Right atrium auricular region (tissue), 2 donors: ENCODE data around the gene MPPED2. TPM values are rescaled to one million over a fixed set of nuclear protein-coding genes. Genes with fewer than 3 reads are reported as not detected.

ENCODE experiments used
- DNase-seq: peaks from one replicate; pipeline ENCODE4 v3.0.0-alpha.2; 2019; ENCODE audit warnings: low spot score
- H3K27ac ChIP-seq, 2 donors: fragments of 200-600 bp; sonication (generic); 1 replicate in 1 of 2; 2 replicates in 1 of 2; pipeline ENCODE4 v1.5.1; 2016 to 2019
- H3K27me3 ChIP-seq, 2 donors: fragments of 200-600 bp; sonication (generic); one replicate each; pipeline versions ENCODE4 v1.5.1 to v1.6.0; 2017 to 2019
- H3K36me3 ChIP-seq: fragments of 200-600 bp; sonication (generic); one replicate; pipeline ENCODE4 v1.5.1; 2016
- H3K4me1 ChIP-seq, 2 donors: fragments of 200-600 bp; sonication (generic); one replicate each; pipeline versions ENCODE4 v1.5.1 to v1.6.0; 2017 to 2019
- H3K4me3 ChIP-seq, 2 donors: fragments of 200-600 bp; sonication (generic); 1 replicate in 1 of 2; 2 replicates in 1 of 2; pipeline ENCODE4 v1.5.1; 2017 to 2019; ENCODE audit warnings: mild to moderate bottlenecking in 1 of 2, moderate library complexity in 1 of 2
- H3K9me3 ChIP-seq, 2 donors: fragments of 200-600 bp; sonication (generic); one replicate each; pipeline ENCODE4 v1.5.1; 2019
- CTCF ChIP-seq, 2 donors: fragments of 200-600 bp; sonication (generic); IDR thresholded peaks; one replicate each; pipeline ENCODE4 v1.5.1; 2019; ENCODE audit warnings: antibody characterized with exemption in 2 of 2
- total RNA-seq, 2 donors: library from RNA; depleted of rRNA; stranded (reverse); fragments of >200 nt; gene quantifications; one replicate each; pipeline ENCODE4 v1.1.0, GENCODE V29; 2016

The MPPED2 gene
- total RNA-seq, 2 donors from 2014 or later, result 1.1 to 1.6 TPM

DNA sequence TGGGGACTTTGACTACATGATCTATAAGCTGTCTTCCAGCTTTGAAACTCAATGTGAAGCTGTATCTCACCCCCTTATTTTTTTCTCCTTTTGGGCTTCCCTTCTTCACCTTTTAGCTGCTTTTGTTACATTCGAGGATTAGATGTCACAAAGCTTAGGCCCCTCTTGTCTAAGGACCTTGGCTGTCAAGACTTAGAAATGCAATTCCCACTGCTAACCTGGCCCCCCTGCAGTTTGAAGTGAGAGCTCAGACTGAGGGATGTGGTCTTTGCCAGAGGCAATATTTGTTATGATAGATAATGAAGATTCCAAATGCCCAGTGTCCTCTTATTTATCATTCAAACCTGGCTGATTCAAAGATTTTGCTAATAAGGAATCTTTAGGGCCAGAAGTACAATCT is 135.0 kb downstream of the MPPED2 start:
- no peaks in the 10 kb centered on the region for H3K27me3 ChIP-seq
- no peaks in the 10 kb centered on the region for H3K36me3 ChIP-seq
- no peak for TF ChIP-seq CTCF (IDR thresholded peaks at IDR 0.05)
- no peak for DNase-seq
- peaks cover 0 to 25% of the 10 kb centered on the region in 2 donors for H3K4me1 ChIP-seq
- no peak overlapping the region for H3K27ac ChIP-seq
- no peak overlapping the region for H3K4me3 ChIP-seq
- no peaks in the 10 kb centered on the region for H3K9me3 ChIP-seq

DNA sequence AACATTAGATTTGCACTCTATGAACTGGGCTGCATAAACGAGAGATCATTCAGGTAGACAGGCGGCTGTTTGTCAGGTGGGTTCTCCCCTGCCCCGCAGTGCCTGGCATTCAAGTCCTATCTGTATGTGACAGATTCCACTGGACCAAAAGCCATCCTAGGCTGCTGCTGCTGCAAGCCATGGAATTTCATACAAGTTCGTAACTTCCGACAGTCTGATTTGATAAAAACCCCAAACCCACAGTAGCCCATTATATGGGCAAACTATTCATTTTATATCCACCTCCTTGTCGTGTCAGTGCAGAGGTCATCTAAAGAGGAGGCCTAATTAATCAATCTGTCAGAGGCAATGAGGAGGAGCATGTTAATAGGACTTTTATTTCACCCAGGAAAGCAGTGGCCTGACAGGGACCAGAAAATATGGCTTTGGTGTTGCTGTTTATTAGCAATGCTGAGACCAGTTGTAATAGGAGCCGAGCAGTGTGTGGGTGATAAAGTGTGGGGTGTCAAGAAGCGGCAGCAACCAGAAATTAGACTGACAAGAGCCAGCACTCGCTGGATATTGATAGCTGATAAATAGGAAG is 139.0 kb downstream of the MPPED2 start:
- Histone ChIP-seq H3K4me1 (peaks cover 0 to 7% of the 10 kb centered on the region in 2 donors), H3K27me3 (no peaks in the 10 kb centered on the region), H3K4me3 (no peak overlapping the region), H3K9me3 (no peaks in the 10 kb centered on the region), H3K27ac (no peak overlapping the region), H3K36me3 (no peaks in the 10 kb centered on the region)
- no peak for DNase-seq
- no peak for TF ChIP-seq CTCF (IDR thresholded peaks at IDR 0.05)

DNA sequence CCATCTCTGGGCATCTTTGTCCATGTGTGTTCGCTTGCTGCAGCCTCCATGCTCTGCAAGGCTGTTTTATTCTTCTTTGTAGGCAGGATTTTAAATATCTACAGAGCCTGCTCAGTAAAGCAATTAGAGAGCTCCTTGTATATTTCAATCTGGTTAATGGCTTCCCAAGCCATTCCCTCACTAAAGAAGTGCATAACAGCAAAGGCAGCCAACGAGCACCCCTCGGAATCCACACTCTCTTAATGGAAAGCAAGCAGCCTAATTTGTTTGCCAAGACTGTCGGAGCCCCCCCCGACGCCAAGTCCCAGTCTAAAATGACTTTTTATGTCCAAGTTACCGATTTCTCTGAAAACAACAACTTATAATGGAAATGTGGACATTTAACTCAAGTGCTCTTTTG is 139.6 kb downstream of the MPPED2 start:
- no peaks in the 10 kb centered on the region for H3K27me3 ChIP-seq
- H3K4me1 ChIP-seq, result peaks cover 0 to under 1% of the 10 kb centered on the region in 2 donors
- H3K9me3 ChIP-seq, result no peaks in the 10 kb centered on the region
- no peak for TF ChIP-seq CTCF (IDR thresholded peaks at IDR 0.05)
- H3K36me3 ChIP-seq, result no peaks in the 10 kb centered on the region
- no peak for DNase-seq
- no peak overlapping the region for H3K27ac ChIP-seq
- no peak overlapping the region for H3K4me3 ChIP-seq

DNA sequence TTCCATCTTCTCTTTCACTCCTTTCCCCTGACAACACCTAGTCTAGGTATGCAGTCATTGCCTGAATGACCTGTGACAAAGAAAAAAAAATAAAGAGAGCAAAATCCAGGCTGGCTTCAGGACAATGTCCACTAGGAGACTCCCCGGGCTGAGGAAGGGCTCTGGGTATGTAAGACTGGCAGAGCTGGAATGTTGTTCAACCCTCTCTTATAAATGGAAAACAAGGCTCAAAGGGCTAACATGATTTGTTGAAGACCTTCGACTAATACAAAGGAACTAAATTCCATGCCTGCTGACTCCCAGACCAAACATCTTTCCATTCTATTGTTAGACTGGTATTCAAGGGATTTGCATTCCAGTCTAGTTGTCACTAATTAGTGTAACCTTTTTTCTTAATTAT is 141.1 kb downstream of the MPPED2 start:
- no peaks in the 10 kb centered on the region for H3K36me3 ChIP-seq
- no peaks in the 10 kb centered on the region for H3K4me1 ChIP-seq
- H3K27ac ChIP-seq, result no peak overlapping the region
- no peak overlapping the region for H3K4me3 ChIP-seq
- no peak for TF ChIP-seq CTCF (IDR thresholded peaks at IDR 0.05)
- DNase-seq, result no peak
- H3K9me3 ChIP-seq, result no peaks in the 10 kb centered on the region
- no peaks in the 10 kb centered on the region for H3K27me3 ChIP-seq

GRCh38 chr11:30440510-30440909 is 145.6 kb downstream of the MPPED2 start:
- Histone ChIP-seq H3K4me3 (no peak overlapping the region), H3K27ac (no peak overlapping the region), H3K4me1 (no peaks in the 10 kb centered on the region), H3K9me3 (no peaks in the 10 kb centered on the region), H3K27me3 (no peaks in the 10 kb centered on the region), H3K36me3 (no peaks in the 10 kb centered on the region)
- no peak for DNase-seq
- TF ChIP-seq CTCF (IDR thresholded peaks at IDR 0.05), result no peak

GRCh38 chr11:30436801-30437200 is 149.4 kb downstream of the MPPED2 start:
- Histone ChIP-seq H3K27ac (no peak overlapping the region), H3K4me1 (peaks cover 0 to 5% of the 10 kb centered on the region in 2 donors), H3K36me3 (no peaks in the 10 kb centered on the region), H3K4me3 (no peak overlapping the region), H3K9me3 (no peaks in the 10 kb centered on the region), H3K27me3 (no peaks in the 10 kb centered on the region)
- TF ChIP-seq CTCF (IDR thresholded peaks at IDR 0.05), result no peak
- no peak for DNase-seq
